SU-DHL-6 (cell line): ENCODE data around the gene HSPA5.

ENCODE experiments used
- H2AFZ ChIP-seq: fragments of 200-600 bp; sonication (generic); 2 replicates; pipeline ENCODE4 v1.6.1; 2014; ENCODE audit warnings: low read depth, mild to moderate bottlenecking, moderate library complexity, mixed read lengths, antibody characterized with exemption, low read length; ENCODE audit not compliant: severe bottlenecking
- H3F3A ChIP-seq: fragments of 200-600 bp; shearing (Covaris generic); 2 replicates; pipeline ENCODE4 v1.6.0; 2016; ENCODE audit warnings: antibody characterized with exemption, mild to moderate bottlenecking; ENCODE audit not compliant: insufficient read depth
- H3K27ac ChIP-seq: fragments of 200-600 bp; sonication (generic); 2 replicates; pipeline ENCODE4 v1.5.1; 2016; ENCODE audit warnings: low read depth, mild to moderate bottlenecking, low read length, moderate library complexity, mixed read lengths
- H3K27me3 ChIP-seq: fragments of 200-600 bp; sonication (generic), shearing (Covaris generic); 2 replicates; pipeline ENCODE4 v1.6.0; 2014; ENCODE audit warnings: mild to moderate bottlenecking, low read length
- H3K36me3 ChIP-seq: fragments of 200-600 bp; sonication (generic); 2 replicates; pipeline ENCODE4 v1.6.1; 2014; ENCODE audit warnings: mild to moderate bottlenecking, low read length, mixed read lengths
- H3K4me2 ChIP-seq: fragments of 300-600, 200-600 bp; shearing (Covaris generic), sonication (generic); 2 replicates; pipeline ENCODE4 v1.6.0; 2014; ENCODE audit warnings: low read length, low read depth, mild to moderate bottlenecking; ENCODE audit not compliant: poor library complexity, severe bottlenecking
- H3K4me3 ChIP-seq: fragments of 200-600 bp; sonication (generic); 2 replicates; pipeline ENCODE4 v1.5.1; 2014; ENCODE audit warnings: antibody characterized with exemption, low read length, mild to moderate bottlenecking, mixed read lengths; ENCODE audit not compliant: insufficient read depth, poor library complexity, severe bottlenecking
- H3K79me2 ChIP-seq: fragments of 200-600 bp; sonication (generic); 2 replicates; pipeline ENCODE4 v1.6.1; 2014; ENCODE audit warnings: mild to moderate bottlenecking, low read length, moderate library complexity; ENCODE audit not compliant: insufficient read depth
- H3K9ac ChIP-seq: fragments of 200-600 bp; sonication (generic); 2 replicates; pipeline ENCODE4 v1.7.0; 2014; ENCODE audit warnings: mild to moderate bottlenecking, low read length
- H3K9me2 ChIP-seq: fragments of 200-600 bp; sonication (generic); replicated peaks from 2 replicates; pipeline ENCODE4 v1.6.1; 2014; ENCODE audit warnings: low read length; ENCODE audit not compliant: insufficient read depth
- H3K9me3 ChIP-seq: fragments of 200-600 bp; sonication (generic); 2 replicates; pipeline ENCODE4 v1.6.1; 2014; ENCODE audit warnings: low read length, mixed read lengths; ENCODE audit not compliant: insufficient read depth
- H4K20me1 ChIP-seq: fragments of 200-600 bp; sonication (generic); 2 replicates; pipeline ENCODE4 v1.6.1; 2014; ENCODE audit warnings: low read depth, mild to moderate bottlenecking, antibody characterized with exemption, low read length, moderate library complexity, mixed read lengths
- EZH2phosphoT487 ChIP-seq: fragments of 200-600 bp; sonication (generic), shearing (Covaris generic); conservative IDR thresholded peaks from 2 replicates; pipeline ENCODE4 v1.6.1; 2018; ENCODE audit warnings: mild to moderate bottlenecking, antibody characterized with exemption, low read length, moderate library complexity, mixed read lengths
- TF ChIP-seq, protein P1 (sequence below): fragments of 200-600 bp; sonication (generic); IDR thresholded peaks from one replicate; pipeline ENCODE4 v1.5.1; 2017; ENCODE audit warnings: antibody characterized with exemption, mild to moderate bottlenecking, low read length, moderate library complexity; ENCODE audit not compliant: insufficient read depth, poor library complexity, severe bottlenecking

Gene HSPA5

DNA sequence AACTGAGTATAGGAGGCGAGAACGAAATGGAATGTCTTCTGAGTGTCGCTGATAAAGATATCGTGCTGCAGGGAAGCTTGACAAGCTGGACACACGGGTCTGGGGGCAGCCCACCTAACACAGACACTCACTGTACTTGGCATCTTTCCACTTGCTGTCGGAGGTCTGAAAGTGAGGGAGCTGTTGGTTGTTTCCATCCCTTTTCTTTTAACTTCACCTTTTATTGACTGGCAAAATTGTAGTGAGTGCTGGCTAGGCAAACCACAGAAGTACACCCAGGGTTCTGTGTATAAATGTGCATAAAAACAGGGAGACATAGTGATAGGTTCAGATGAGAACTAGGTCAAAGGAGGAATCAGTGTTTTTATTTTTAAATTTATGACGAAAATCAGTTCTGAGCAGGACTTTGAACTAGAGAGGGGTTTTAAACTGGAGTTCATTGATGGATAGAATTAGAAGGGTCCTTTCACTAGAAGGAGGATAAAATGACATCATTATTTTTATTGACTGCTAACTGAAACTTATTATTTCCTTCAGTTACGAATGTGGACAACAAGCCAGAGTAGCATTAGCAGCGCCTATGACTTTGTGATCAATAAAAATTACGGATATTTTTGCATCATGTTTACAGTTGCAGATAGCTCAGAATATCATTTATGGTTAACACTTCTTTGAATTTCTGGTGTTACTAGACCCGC lies 21.3 kb upstream of the HSPA5 start:
- H3K9me3 ChIP-seq, result no peaks in the 10 kb centered on the region
- no peaks in the 10 kb centered on the region for H3K9me2 ChIP-seq
- H3K4me3 ChIP-seq, result peak overlapping the region; percentile 99
- TF ChIP-seq, protein P1, sequence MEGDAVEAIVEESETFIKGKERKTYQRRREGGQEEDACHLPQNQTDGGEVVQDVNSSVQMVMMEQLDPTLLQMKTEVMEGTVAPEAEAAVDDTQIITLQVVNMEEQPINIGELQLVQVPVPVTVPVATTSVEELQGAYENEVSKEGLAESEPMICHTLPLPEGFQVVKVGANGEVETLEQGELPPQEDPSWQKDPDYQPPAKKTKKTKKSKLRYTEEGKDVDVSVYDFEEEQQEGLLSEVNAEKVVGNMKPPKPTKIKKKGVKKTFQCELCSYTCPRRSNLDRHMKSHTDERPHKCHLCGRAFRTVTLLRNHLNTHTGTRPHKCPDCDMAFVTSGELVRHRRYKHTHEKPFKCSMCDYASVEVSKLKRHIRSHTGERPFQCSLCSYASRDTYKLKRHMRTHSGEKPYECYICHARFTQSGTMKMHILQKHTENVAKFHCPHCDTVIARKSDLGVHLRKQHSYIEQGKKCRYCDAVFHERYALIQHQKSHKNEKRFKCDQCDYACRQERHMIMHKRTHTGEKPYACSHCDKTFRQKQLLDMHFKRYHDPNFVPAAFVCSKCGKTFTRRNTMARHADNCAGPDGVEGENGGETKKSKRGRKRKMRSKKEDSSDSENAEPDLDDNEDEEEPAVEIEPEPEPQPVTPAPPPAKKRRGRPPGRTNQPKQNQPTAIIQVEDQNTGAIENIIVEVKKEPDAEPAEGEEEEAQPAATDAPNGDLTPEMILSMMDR, result no peak
- TF ChIP-seq EZH2phosphoT487, result no peak
- no peak overlapping the region; the same call in 1 of the 2 replicates for H3K27ac ChIP-seq
- 0 out of 2 replicates have a peak, but pooled peaks cover 9% of the 10 kb centered on the region for H3F3A ChIP-seq
- H2AFZ ChIP-seq, result peak overlapping the region; percentile 95
- no peaks in the 10 kb centered on the region for H3K36me3 ChIP-seq
- peak overlapping the region; percentile 89 for H3K4me2 ChIP-seq
- peak overlapping the region; percentile 99 for H3K9ac ChIP-seq
- no peaks in the 10 kb centered on the region for H3K27me3 ChIP-seq
- H4K20me1 ChIP-seq, result no peaks in the 10 kb centered on the region
- H3K79me2 ChIP-seq, result peaks cover 54% of the 10 kb centered on the region

GRCh38 chr9:125261501-125262293 lies 20.6 kb upstream of the HSPA5 start, which contains the start of gene GAPVD1:
Gene GAPVD1, plus strand, starts transcription at chr9:125261826. Its CDS starts 37,096 bp downstream, at chr9:125298922.
- peak within 1 kb of the TSS; percentile 89 for H3K4me2 ChIP-seq
- H3K36me3 ChIP-seq, result no peaks in the 10 kb centered on the region
- peaks cover 48% of the 10 kb centered on the region for H3K79me2 ChIP-seq
- no peaks in the 10 kb centered on the region for H3K27me3 ChIP-seq
- H3K4me3 ChIP-seq, result peak within 1 kb of the TSS; percentile 99
- no peaks in the 10 kb centered on the region for H3K9me3 ChIP-seq
- H2AFZ ChIP-seq, result peak within 1 kb of the TSS; percentile 95
- no peaks in the 10 kb centered on the region for H3K9me2 ChIP-seq
- peak within 1 kb of the TSS; percentile 82 for H3K27ac ChIP-seq
- 0 out of 2 replicates have a peak, but pooled peaks cover 9% of the 10 kb centered on the region for H3F3A ChIP-seq
- TF ChIP-seq, protein P1, result no peak
- no peak for TF ChIP-seq EZH2phosphoT487
- H3K9ac ChIP-seq, result peak within 1 kb of the TSS; percentile 99
- H4K20me1 ChIP-seq, result no peaks in the 10 kb centered on the region

DNA sequence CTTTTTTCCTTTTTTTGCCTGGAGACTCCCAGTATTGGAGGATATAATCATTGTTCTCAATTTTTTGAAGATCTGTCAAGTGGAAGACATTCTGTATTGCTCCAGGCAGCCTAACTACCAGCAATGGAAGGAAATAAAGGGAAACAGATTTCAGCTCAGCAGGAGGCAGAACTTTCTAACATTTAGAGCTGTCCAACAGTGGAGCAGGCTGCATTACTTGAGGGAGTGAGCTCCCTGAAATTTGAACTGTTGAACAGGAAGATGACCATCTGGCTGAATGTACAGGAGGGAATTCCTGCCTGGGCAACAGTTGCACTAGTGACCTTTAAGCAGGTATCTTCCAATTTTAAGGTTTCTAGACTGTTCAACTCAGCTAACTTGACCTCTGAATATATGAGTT lies 19.4 kb upstream of the HSPA5 start:
- no peaks in the 10 kb centered on the region for H4K20me1 ChIP-seq
- H3K27ac ChIP-seq, result no peak overlapping the region
- H3F3A ChIP-seq, result 0 out of 2 replicates have a peak, but pooled peaks cover 9% of the 10 kb centered on the region
- no peak for TF ChIP-seq EZH2phosphoT487
- TF ChIP-seq, protein P1, result no peak
- peaks cover 39% of the 10 kb centered on the region for H3K79me2 ChIP-seq
- H3K27me3 ChIP-seq, result no peaks in the 10 kb centered on the region
- H3K4me2 ChIP-seq, result peak overlapping the region; percentile 89
- no peak overlapping the region for H3K9ac ChIP-seq
- H3K9me3 ChIP-seq, result no peaks in the 10 kb centered on the region
- no peak overlapping the region for H2AFZ ChIP-seq
- H3K4me3 ChIP-seq, result no peak overlapping the region
- no peaks in the 10 kb centered on the region for H3K36me3 ChIP-seq
- H3K9me2 ChIP-seq, result no peaks in the 10 kb centered on the region
